MV-4-11 (cell line): Measurements from ENCODE around the gene CDS2.
A peak's percentile ranks its signal among the peaks of the same experiment; 100 is the strongest.
"Not testable (repeated sequence)": the region's sequence is repeated elsewhere in the genome, so short reads cannot be mapped to it uniquely, and the experiment has no call there.

Experiments
- DNase-seq: peaks from one replicate; lab custom pipeline; 2025; lab: John Stamatoyannopoulos, UW

Gene CDS2

DNA sequence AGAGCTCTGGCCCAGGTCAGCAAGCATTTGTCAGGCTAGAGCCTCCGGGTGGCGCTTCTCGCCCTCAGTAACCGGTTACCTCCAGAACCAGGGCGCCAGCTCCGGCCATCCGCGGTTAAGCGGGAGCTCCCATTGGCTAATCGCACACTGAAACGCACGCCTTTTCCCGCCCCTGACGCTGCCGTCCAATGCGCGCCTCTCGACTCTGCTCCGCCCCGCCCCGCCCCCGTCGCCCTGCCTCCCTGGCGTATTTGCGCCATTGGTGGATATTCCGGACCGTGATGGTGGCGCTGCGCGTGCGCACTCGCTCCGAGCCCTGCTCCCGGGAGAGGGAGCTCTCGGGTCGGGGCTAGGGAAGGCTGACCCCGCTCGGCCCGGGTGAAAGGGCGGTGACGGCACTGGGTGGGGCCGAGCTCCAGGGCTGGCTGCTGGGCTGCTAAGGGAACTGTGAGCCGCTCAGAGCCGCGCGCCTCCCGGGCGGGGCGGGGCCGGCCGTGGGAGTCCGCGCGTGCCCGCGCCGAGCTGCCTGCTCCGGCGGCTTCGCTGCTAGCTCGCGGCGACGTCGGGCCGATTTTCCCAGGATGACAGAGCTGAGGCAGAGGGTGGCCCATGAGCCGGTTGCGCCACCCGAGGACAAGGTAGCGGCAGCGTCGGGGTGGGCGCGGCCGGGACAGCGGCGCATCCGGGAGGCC lies at the start of gene CDS2:
TSS of gene CDS2 (plus strand) at position 497 of the 692 bp plus-strand sequence. CDS start at position 582, 85 bp downstream.
- DNase-seq = peak; percentile 98

- DNase-seq = no peak
These were observed 48.9 kb upstream of the CDS2 start for GRCh38 chr20:5077761-5078387.

- peak; percentile 99 for DNase-seq
These were observed 48.3 kb upstream of the CDS2 start for GRCh38 chr20:5078399-5078958.

GRCh38 chr20:5080384-5080877 lies 46.4 kb upstream of the CDS2 start:
- DNase-seq = peak; percentile 99

GRCh38 chr20:5085380-5085779 lies 41.4 kb upstream of the CDS2 start:
- DNase-seq = peak; percentile 74

DNA sequence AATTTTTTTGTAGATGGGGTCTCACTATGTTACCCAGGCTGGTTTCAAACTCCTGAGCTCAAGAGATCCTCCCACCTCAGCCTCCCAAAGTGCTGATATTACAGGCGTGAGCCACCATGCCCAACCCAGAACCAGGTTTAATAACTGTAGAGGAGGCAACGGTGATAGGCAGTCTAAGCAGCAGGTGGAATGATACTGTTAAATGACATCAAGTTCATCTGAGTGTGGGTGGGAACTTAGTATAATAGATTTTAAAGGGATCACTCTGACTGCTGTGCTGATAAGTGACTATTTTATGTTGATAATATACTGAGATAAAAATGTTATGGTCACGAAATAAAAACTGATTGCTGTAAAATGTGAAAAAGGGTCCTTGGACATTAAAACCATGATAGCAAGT lies 38.1 kb upstream of the CDS2 start:
- DNase-seq = no peak

DNA sequence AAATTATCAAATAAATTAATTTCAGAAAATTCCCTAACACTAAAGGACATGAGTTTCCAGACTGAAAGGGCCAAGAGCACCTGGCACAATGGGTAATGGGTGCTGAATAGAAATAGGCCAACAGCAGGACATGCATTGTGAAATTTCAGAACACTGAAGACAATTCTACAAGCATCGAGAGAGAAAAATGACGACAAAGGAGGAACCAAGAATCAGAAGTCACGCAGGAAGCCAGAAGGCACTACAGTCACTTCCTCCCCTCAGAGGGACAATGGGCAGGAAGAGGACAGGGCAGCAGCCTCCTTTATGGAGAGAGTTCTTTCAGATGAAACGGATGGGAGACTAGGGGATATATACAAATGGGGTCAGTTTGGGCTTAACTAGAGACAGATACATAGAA lies 36.6 kb upstream of the CDS2 start:
- peak; percentile 93 for DNase-seq

- no peak for DNase-seq
These were observed 34.9 kb upstream of the CDS2 start for GRCh38 chr20:5091902-5092301.

- DNase-seq = peak; percentile 48
These were observed 34.0 kb upstream of the CDS2 start for GRCh38 chr20:5092765-5093339.

GRCh38 chr20:5095454-5095853 lies 31.4 kb upstream of the CDS2 start:
- DNase-seq = no peak

- no peak for DNase-seq
These were observed 30.9 kb upstream of the CDS2 start for GRCh38 chr20:5095931-5096330.

GRCh38 chr20:5096463-5096862 lies 30.3 kb upstream of the CDS2 start:
- no peak for DNase-seq

DNA sequence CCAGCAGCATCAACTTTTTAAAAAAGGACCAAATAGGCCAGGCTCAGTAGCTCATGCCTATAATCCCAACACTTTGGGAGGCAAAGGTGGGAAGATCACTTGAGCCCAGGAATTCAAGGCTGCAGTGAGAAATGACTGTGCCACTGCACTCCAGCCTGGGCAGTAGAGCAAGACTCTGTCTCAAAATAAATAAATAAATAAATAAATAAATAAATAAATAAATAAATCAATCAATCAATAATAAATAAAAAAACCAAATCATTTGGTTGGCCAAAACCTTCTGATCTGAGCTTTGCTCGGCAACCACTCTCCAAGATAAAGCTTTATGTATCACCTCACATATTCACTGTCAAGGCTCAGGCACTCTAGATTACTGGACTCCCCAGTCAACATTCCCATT lies 27.8 kb upstream of the CDS2 start:
- DNase-seq = not testable (repeated sequence)

GRCh38 chr20:5099909-5100308 lies 26.9 kb upstream of the CDS2 start:
- DNase-seq = not testable (repeated sequence)

- peak; percentile 40 for DNase-seq
These were observed 26.0 kb upstream of the CDS2 start for GRCh38 chr20:5100684-5101347.

DNA sequence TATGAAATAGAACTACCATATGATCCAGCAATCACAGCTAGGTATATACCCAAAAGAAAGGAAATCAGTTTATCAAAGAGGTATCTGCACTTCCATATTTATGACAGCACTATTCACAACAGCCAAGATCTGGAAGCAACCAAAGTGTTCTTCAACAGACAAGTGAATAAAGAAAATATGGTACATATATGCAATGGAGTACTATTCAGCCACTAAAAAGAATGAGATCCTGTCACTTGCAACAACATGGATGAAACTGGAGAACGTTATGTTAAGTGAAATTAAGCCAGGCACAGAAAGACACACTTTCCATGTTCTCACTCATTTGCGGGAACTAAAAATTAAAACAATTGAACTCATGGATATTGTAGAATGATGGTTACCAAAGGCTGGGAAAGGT lies 22.3 kb upstream of the CDS2 start:
- no peak for DNase-seq

- DNase-seq = no peak
These were observed 17.5 kb upstream of the CDS2 start for GRCh38 chr20:5109276-5109675.

GRCh38 chr20:5113615-5113986 lies 13.2 kb upstream of the CDS2 start:
- DNase-seq = no peak

DNA sequence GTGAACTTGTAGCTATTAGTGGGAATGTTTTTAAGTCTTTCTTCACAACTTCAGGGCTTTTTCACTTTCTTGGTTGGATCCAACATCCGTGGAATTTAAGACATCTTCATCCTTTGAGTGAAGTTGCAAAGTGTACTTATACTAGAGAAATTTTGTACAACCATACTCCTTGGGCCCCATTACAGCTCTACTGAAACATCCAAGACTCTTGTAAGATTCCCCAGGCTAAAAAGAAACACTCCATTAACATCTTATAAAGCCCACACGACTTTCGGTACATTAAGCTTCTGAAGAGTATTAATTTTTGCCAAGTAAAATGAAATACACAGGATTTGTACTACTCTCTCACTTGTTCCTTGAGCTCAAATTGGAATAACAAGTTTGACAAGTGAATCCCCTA lies 12.4 kb upstream of the CDS2 start:
- DNase-seq = no peak

GRCh38 chr20:5116875-5117274 lies 9.9 kb upstream of the CDS2 start:
- DNase-seq = no peak

DNA sequence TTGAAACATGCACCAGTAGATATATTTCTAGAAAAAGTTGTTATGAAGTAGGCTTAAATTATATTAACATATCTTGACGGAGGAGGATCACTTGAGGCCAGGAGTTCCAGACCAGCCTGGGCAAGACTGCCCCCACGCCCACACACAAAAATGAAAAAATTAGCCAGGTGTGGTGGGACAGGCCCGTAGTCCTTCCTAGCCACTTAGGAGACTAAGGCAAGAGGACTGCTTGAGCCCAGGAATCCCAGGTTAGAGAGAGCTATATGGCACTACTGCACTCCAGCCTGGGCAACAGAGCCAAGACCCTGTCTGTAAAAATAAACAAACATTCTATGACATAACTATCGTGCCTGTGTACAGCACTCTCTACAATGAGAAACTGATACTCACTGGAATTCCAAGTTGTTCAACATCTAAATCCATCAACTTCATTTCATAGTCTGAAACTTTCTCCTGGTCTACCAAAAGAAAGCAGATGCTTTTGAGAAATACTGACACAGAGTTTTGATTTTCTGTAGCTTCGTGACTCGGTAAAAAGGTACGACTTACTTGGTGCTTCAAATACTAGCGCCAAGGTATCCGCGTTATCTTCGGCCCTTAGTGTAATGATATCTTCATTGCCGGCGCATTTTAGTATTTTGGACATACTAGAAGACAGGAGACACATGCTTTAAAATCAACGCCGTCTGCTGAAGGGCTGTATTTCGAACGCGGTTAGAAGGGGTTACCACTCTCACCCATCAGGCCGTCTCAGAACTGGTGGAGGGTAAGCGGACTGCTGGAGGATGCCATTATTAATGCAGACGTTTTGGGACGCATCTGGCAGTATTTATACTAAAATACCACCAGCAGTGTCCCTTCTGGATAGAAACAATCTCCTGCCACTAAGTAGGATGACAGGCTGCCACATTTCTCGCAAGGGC lies 8.3 kb upstream of the CDS2 start:
- no peak for DNase-seq

DNA sequence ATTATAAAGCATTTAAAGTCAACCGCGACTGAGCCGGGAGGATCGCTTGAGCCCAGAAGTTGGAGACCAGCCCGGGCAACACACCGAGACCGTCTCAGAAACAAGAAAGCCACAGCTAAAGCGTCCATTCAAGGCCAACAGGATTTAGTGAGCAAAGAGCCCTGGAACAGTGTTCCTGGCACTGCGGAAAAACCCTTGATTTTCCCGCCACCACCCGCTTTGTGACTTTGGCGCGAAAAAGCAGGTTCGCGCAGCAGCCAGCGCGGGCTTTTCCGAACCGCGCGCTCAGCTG lies 7.7 kb upstream of the CDS2 start:
- DNase-seq = no peak
